HG03045 (cell line): ENCODE results near the gene UBE2E3.

ENCODE experiments used
- ATAC-seq: cut with Tn5 transposase; IDR thresholded peaks from one replicate; pipeline ENCODE4 v1.9.1; 2021; ENCODE audit warnings: mild to moderate bottlenecking, moderate library complexity; ENCODE audit not compliant: unreplicated experiment

UBE2E3 gene

DNA sequence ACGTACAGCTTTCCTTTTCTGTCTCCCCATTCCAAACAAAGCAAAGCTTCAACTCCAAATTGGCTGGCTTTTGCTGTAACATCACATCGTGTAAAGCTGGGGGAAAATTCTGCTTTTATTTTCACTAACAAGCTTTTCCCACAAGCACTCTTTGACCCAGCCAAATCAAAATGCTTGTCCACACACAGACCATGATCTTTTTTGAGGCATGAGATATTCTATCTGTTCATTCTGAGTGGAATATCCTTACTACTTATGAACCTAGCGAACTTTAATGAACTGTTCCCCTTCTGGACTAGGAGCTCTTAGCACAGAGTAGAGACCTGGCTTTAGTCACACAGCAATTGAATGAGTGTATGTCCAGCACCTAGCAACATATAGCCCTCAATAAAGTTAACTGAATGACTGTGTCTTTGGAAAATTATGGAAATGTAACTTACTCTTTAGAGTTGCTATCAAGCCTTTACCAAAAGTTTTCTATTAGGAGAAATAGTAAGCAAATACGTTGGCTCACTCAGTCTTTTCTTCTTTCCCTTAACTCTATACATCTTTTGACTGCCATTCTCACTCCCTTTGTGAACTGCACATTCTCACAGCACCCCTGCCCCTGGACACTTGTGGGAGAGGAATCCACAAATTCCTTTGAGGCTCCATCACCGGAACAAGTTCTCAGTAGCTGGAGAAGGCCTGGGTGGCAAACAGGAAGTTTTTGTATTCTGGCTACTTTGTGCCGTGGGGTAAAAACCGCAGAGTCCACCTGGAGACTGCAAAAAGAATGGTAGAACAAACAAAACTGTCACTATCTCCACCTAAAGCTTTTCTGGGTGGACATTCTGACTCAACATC lies 1.3 kb upstream of the UBE2E3 start:
- ATAC-seq, result no peak

DNA sequence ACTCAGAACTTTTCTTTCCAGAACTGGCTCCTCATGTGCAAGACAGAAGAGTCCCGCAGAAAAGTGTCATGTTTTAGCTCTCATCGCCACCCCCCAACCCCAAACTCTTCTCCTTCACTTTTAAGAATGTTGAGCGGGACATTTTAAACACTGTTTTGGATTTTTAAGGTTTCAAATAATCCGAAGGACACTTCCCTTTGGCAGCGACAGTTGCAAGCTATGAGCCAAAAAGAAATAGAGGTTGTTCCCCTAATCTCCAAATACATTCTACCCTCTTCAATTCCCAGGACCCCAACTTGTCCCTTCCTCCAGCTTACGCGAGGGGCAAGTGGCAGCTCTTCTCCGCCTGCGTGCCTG lies 678 bp upstream of the UBE2E3 start:
- no peak for ATAC-seq

- ATAC-seq, result peak; percentile 18
Observed at GRCh38 chr2:180980943-180981911, 822 bp downstream of the UBE2E3 start.

DNA sequence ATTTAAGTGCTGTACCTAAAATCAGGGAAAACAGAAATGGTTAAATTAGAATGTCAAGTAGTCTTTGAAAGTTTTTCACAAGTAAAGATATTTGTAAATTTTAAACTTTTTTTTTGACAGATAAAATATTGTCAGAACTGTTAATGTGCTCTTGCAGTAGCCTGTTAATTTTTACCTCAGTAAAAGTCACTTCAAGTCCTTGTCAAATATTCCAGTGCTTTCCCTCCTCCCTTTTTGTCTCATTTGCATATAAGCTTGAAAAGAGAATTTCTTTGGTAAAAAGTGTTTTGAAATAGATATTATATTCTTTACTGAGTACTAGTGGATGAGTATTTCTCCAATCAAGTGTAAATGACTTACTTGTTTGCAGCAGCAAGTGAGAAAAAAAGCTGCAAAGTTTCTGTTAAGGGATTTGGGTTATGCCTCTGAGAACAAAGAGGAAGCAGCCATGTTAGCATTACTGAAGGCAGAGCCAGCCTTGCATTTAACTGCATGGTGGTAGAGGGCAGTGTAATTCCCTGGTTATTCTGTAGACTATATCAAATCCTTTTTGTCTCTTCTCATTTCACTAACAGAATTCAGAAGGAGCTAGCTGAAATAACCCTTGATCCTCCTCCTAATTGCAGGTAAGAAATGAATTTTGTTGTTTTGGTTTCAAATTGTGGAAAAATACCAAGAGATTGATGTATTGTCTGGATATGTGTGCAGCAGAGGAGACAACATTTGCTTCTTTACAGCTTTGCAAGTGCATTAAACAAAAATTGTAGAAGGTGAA lies 3.2 kb downstream of the UBE2E3 start:
- peak; percentile 23 for ATAC-seq

DNA sequence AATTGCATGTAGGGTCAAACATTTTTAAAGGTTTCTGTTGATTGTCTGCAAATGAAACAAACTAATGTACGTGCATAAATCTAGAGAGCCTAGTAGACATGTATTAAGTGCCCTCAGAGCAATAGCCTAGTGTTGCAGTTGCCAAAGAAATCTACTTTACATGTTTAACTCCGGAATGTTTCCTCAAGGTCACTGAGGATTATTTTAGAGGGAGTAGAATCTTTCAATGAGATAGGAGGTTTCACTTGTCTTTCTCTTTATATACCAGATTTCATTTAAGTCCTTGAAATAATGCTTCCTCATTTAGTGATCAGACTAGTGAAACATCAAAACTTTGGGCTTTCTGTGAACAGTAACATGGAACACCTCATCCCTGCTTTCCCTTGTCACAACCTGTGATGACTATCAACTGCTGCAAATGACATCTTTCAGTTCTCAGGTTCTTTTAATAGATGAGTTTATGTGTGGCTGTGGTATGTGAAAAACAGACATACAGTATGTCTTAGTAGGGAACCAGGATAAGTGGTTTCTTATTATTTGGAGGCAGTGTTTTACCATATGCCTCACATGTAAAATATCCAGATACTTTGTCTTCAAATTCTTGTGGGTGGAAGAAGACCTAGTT lies 5.5 kb downstream of the UBE2E3 start:
- ATAC-seq, result no peak

GRCh38 chr2:180987146-180987545 lies 6.7 kb downstream of the UBE2E3 start:
- no peak for ATAC-seq

DNA sequence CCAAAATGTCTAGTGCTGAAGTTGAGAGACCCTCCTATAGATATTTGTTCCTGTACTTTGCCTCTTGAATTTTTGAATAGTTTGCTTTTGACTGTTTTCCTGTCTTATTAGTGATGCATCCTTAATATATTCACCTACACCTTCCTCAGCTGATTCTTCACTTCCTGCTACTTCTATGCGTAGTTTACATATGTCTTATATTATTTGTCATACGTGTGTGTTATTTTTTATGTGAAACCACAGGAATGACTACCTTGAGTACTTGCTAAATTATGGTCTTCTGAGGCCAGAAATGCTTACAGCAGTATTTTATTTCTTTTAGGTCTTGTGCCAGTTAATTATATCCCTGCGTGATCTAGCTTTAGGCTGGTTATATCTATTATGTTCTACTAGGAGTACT lies 9.9 kb downstream of the UBE2E3 start:
- ATAC-seq, result no peak

DNA sequence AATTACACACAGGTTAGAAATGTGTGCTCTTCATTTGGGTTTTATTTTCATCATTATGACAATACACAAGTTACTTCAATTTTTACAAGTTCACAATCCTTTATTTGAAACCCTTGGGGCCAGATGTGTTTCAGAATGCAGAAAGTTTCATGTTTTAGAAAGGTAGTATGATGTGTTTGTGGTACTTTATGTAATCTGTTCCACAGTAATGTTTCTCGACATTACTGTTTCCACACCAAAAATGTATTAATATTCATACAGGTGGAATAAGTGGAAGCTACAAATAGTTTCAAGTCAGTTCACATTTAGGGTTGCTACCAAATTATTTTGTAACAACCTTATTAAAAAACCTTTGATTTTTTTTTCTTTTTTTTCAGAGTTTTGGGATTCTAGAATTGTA lies 10.4 kb downstream of the UBE2E3 start:
- no peak for ATAC-seq

DNA sequence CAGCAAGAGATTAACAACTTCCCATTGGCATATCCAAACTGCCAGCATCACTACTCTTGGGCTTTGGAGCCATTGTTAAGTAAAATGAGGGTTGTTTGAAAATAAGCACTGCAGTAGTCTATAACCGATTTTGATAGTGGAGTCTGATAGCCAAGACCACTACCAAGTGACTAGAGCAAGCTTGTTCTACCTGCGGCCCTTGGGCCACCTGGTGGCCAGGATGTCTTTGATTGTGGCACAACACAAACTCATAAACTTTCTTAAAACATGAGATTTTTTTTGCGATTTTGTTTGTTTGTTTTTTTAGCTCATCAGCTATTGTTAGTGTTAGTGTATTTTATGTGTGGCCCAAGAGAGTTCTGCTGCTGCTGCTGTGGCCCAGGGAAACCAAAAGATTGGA lies 11.0 kb downstream of the UBE2E3 start:
- ATAC-seq, result no peak

- ATAC-seq, result peak; percentile 91
Observed at GRCh38 chr2:180991820-180992219, 11.4 kb downstream of the UBE2E3 start.

GRCh38 chr2:180992994-180993393 lies 12.6 kb downstream of the UBE2E3 start:
- no peak for ATAC-seq

DNA sequence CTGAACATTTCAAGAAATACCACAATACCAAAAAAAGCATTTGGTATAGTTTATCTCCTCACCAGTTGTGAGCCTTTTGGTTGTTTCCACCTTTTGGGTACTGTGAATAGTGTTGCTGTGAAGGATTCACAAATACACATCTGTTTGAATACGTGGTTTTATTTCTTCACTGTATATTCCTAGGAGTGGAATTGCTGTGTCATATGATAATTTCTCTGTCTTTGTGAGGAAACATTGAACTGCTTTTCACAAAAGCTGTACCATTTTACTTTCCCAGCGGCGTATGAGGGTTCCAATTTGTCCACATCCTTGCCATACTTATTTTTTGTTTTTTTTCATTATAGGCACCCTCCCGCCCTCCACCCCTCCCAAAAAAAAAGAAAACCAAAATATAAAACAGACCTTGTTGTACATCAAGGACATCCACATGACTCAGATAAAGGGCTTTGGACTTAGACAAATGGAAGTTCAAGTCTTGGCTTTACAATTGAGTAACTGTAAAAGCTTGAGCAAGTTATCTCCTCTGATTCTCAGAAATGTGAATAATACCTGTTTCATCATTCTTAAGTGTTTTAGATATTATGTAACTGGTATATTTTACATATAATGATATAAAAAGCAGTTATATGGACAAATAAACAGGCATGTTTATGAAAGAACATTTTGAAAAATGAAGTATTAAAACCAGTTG lies 19.0 kb downstream of the UBE2E3 start:
- no peak for ATAC-seq

DNA sequence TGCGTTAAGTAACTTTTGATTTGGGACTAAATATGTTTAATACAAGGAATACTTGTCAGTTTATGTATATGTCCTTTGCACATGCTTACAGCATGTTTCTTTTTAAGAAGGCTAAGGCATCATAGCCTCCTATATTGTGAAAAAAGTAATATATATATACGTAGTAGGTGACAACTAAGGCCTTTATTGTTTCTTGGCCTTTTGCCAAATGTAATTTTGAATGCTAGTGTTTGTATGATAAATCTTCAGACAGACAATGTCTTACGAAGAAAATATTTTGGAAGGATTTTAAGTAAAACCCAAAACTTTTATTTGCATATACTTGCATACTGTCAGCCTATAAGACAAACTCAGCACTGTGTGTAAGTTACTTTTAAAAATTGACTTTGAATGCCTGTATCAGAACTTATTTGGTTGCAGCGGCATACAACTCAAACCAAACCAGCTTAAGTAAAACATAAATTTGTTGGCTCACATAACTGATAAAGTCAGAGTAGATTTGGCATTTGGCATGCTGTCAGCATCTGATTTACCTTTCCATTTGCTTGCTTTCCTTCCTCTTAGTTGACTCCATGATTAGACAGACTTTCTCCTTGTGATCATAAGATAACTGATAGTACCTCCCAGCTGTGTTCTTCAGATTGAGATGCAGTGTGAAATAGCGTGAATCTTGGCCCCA lies 24.4 kb downstream of the UBE2E3 start:
- no peak for ATAC-seq

- ATAC-seq, result no peak
Observed at GRCh38 chr2:181005326-181005655, 24.9 kb downstream of the UBE2E3 start.

DNA sequence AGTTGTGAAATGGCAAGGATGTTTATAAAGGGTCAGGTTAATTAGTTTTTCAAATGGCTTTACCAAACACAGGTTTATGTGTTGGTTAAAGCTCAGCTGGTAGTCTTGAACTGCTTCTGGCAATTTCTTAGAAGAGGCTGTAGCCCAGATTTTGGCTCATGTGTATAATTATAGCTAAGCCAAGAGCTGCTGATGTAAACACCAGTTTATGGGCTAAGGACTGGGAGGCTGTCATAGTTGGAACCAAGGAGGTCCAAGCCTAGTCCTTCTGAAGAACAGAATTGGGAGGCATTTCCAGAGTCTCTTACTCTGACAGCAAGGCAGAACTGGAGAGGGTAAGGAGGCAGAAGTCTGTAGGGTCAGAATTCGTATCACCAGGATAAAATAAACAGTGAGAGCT lies 25.4 kb downstream of the UBE2E3 start:
- no peak for ATAC-seq

- no peak for ATAC-seq
Observed at GRCh38 chr2:181007086-181007837, 26.9 kb downstream of the UBE2E3 start.

GRCh38 chr2:181008407-181008806 lies 28.0 kb downstream of the UBE2E3 start:
- no peak for ATAC-seq

GRCh38 chr2:181021199-181021789 lies 40.9 kb downstream of the UBE2E3 start:
- ATAC-seq, result no peak

DNA sequence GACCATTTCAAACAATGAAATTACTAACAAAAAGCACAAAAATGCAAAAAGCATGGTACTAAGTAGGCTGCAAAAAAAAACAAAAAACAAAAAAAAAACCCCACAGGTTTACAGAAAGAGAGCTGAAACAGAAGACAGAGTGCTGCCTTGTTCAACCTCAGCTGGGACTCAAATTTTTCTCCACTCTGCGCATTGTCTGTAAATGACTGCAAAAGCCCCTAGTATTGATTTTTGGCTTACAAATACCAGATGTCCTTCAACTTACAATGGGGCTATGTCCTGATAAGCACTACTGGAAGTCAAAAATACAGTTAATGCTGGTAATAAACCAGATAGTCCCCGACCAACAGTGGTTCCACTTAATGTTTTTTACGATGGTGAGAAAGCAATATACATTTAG lies 42.2 kb downstream of the UBE2E3 start:
- ATAC-seq, result no peak
